Endodermal cell (in vitro differentiated cells): ENCODE results near the gene C1orf21. TPM values are rescaled to one million over a fixed set of nuclear protein-coding genes. Genes with fewer than 3 reads are reported as not detected.

Experiments used
- DNase-seq: peaks from one replicate; pipeline ENCODE4 v3.0.0-alpha.2; 2017
- H3K27ac ChIP-seq: 2 replicates; pipeline ENCODE4 v1.5.1; 2013; ENCODE audit warnings: mild to moderate bottlenecking, low read depth, low read length, moderate library complexity
- H3K27me3 ChIP-seq: 2 replicates; pipeline ENCODE4 v1.6.1; 2013; ENCODE audit warnings: mild to moderate bottlenecking, low read length, moderate library complexity; ENCODE audit not compliant: insufficient read depth, control insufficient read depth, poor library complexity, severe bottlenecking
- H3K36me3 ChIP-seq: 2 replicates; pipeline ENCODE4 v1.7.0; 2013; ENCODE audit warnings: mild to moderate bottlenecking, low read length, moderate library complexity; ENCODE audit not compliant: control insufficient read depth, insufficient read depth
- H3K4me1 ChIP-seq: one replicate; pipeline ENCODE4 v1.7.0; 2013; ENCODE audit warnings: low read length; ENCODE audit not compliant: control insufficient read depth, insufficient read depth
- H3K4me3 ChIP-seq: 2 replicates; pipeline ENCODE4 v1.5.1; 2013; ENCODE audit warnings: mild to moderate bottlenecking, low read length, moderate library complexity
- H3K9ac ChIP-seq: 2 replicates; pipeline ENCODE4 v1.6.1; 2013; ENCODE audit warnings: mild to moderate bottlenecking, low read length, moderate library complexity; ENCODE audit not compliant: poor library complexity, severe bottlenecking; ENCODE audit errors: extremely low read depth
- H3K9me3 ChIP-seq: 2 replicates; pipeline ENCODE4 v1.6.1; 2013; ENCODE audit warnings: mild to moderate bottlenecking, low read length, moderate library complexity; ENCODE audit not compliant: control insufficient read depth
- H3K27ac Mint-ChIP-seq: 2 replicates; pipeline ENCODE4 v1.8.0; 2020; ENCODE audit warnings: mixed read lengths
- H3K27me3 Mint-ChIP-seq: 2 replicates; pipeline ENCODE4 v1.8.0; 2021; ENCODE audit warnings: mild to moderate bottlenecking, mixed read lengths; ENCODE audit not compliant: insufficient read depth
- H3K36me3 Mint-ChIP-seq: 2 replicates; pipeline ENCODE4 v1.8.0; 2020; ENCODE audit warnings: low read depth, mixed read lengths
- H3K4me1 Mint-ChIP-seq: 2 replicates; pipeline ENCODE4 v1.8.0; 2020; ENCODE audit warnings: mixed read lengths
- H3K4me3 Mint-ChIP-seq: 2 replicates; pipeline ENCODE4 v1.8.0; 2020; ENCODE audit warnings: mild to moderate bottlenecking, moderate library complexity, mixed read lengths
- H3K9me3 Mint-ChIP-seq: 2 replicates; pipeline ENCODE4 v1.8.0; 2020; ENCODE audit warnings: mild to moderate bottlenecking, mixed read lengths
- WGBS, 2 experiments: methylation state at CpG; one replicate each; pipeline versions ENCODE4 v1.1.5 to v1.1.7; 2013; ENCODE audit warnings: missing lambda C conversion rate in 2 of 2, mixed read lengths in 1 of 2; ENCODE audit not compliant: insufficient coverage in 1 of 2, insufficient read length in 1 of 2; 5-methylcytosine and 5-hydroxymethylcytosine counted together
- total RNA-seq, 2 donors: library from RNA; stranded (reverse); fragmentation: NEBNext Ultra II Directional in 1 of 2; extraction: Animal tissue kit (Norgen Biotek cat#: 25700) in 1 of 2; gene quantifications; 2 replicates in 1 of 2; 3 replicates in 1 of 2; pipeline ENCODE4 v1.2.1, GENCODE V29; 2021
- TF ChIP-seq, protein P1 (sequence below): fragments of 200-600 bp; sonication (generic); conservative IDR thresholded peaks from 2 replicates; pipeline ENCODE4 v1.5.0; 2021; ENCODE audit warnings: antibody characterized with exemption, mild to moderate bottlenecking

C1orf21 gene
- total RNA-seq, 2 donors from 2014 or later: 9.1 to 10.2 TPM

DNA sequence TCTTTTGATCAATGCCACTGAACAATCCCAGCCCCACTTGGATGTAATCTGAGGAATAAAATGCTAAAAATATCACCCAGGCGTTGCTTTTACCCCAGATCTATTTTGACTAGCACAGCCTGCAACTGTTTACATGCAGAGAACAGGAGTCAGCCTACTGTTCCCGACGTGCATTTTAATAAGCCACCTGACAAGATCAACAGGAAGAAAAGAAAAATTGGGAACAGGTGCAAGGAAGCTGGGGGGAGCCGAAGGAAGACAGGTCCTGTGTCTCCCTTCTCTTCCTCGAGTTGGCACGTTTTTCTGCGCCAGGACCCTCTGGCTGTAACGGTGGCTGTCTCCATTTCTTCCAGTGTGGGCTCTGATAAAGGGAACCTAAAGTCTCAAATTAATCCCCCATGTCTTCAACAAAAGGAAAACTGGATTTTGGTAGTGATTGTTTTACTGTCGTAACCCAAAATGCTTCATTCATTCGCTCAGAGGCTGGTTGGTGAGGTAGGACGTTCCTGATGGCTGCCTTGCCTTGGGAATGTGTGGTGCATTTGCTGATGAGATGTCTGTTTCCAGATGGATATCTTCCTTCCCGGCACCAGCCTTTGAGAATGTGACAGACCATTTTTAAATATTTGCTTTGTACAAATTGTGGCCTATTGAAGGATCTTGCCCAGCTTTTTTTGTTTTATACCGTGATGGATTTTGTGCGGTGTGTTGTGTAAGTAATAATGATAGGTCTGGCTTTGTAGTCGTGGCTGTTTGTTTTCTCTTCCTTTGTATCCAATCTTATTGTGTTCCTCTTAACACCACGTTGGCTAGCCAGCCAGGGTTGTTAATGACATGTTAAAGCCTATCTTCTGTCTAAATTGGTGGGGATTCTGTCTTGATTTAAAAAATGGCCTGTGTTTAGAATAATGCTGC is 117.5 kb downstream of the C1orf21 start:
- peak overlapping the region; percentile 44 for H3K27ac ChIP-seq
- peak overlapping the region; percentile 36 for H3K27ac Mint-ChIP-seq
- H3K27me3 Mint-ChIP-seq: no peaks in the 10 kb centered on the region

DNA sequence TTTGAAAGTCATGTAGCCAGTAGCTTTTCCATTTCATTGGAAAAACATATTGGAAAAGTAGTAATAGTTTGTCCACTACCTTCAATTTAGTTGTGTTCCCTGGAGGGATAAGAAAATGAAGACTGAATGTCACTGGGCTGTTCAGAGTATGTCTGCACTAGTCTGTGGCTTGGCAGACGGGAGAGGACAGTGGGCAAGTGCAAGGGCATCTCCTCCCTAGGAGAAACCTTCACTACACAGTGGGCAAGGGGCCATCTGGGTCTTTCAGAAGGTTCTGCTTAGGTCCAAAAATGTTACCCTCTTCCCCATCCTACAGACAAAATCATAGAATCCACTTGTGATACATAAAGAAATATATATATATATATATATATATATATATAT is 118.1 kb downstream of the C1orf21 start:
- Mint-ChIP-seq H3K27me3 (no peaks in the 10 kb centered on the region), H3K4me3 (no peak overlapping the region), H3K9me3 (no peaks in the 10 kb centered on the region), H3K4me1 (peaks cover 33% of the 10 kb centered on the region), H3K36me3 (no peaks in the 10 kb centered on the region), H3K27ac (peak overlapping the region; percentile 36)
- WGBS, 2 experiments: 90% methylated on average over 1 of the region's 1 CpG; no CpG with 5 or more reads in 1 of the 2 experiments
- Histone ChIP-seq H3K36me3 (no peaks in the 10 kb centered on the region), H3K9ac (no peak overlapping the region), H3K27me3 (peaks cover 7% of the 10 kb centered on the region), H3K27ac (peak overlapping the region; percentile 44), H3K4me3 (no peak overlapping the region), H3K4me1 (peaks cover 20% of the 10 kb centered on the region), H3K9me3 (peaks cover 4% of the 10 kb centered on the region)
- TF ChIP-seq, protein P1, sequence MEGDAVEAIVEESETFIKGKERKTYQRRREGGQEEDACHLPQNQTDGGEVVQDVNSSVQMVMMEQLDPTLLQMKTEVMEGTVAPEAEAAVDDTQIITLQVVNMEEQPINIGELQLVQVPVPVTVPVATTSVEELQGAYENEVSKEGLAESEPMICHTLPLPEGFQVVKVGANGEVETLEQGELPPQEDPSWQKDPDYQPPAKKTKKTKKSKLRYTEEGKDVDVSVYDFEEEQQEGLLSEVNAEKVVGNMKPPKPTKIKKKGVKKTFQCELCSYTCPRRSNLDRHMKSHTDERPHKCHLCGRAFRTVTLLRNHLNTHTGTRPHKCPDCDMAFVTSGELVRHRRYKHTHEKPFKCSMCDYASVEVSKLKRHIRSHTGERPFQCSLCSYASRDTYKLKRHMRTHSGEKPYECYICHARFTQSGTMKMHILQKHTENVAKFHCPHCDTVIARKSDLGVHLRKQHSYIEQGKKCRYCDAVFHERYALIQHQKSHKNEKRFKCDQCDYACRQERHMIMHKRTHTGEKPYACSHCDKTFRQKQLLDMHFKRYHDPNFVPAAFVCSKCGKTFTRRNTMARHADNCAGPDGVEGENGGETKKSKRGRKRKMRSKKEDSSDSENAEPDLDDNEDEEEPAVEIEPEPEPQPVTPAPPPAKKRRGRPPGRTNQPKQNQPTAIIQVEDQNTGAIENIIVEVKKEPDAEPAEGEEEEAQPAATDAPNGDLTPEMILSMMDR: no peak
- no peak for DNase-seq

More for the DNA sequence above, 117.5 kb downstream of the C1orf21 start:
- H3K9ac ChIP-seq: peak overlapping the region; percentile 4
- peaks cover 4% of the 10 kb centered on the region for H3K9me3 ChIP-seq
- no peak for DNase-seq
- peaks cover 20% of the 10 kb centered on the region for H3K4me1 ChIP-seq
- Mint-ChIP-seq H3K36me3 (no peaks in the 10 kb centered on the region), H3K4me3 (no peak overlapping the region), H3K4me1 (peaks cover 33% of the 10 kb centered on the region), H3K9me3 (no peaks in the 10 kb centered on the region)
- peaks cover 7% of the 10 kb centered on the region for H3K27me3 ChIP-seq
- 66 to 77% methylated on average over 7 to 15 of the region's 16 CpGs for WGBS, 2 experiments
- TF ChIP-seq, protein P1: no peak
- H3K4me3 ChIP-seq: no peak overlapping the region
- no peaks in the 10 kb centered on the region for H3K36me3 ChIP-seq

DNA sequence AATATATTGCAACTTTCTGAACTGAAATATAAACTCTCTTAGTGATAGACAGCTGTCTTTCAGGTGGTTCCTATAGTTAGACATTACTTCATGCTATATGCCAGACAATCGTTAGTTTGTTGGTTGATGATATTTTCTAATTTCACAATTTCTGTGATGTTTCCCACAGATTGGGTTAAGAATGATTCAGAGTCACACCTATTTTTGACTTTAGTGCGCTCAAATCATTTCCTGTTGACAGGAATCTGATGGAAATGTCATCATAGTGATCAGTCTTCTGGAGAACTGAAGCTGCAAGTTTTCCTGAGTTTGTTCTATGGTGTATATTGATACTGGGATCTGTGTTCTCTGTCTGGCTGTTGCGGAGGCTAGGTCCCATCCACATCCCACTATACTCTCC is 119.7 kb downstream of the C1orf21 start:
- no peaks in the 10 kb centered on the region for H3K27me3 ChIP-seq

More for the DNA sequence above, 119.7 kb downstream of the C1orf21 start:
- TF ChIP-seq, protein P1: no peak
- no peak for DNase-seq
- no peak overlapping the region for H3K4me3 ChIP-seq
- H3K36me3 ChIP-seq: peaks cover 6% of the 10 kb centered on the region
- H3K27ac ChIP-seq: no peak overlapping the region
- no peaks in the 10 kb centered on the region for H3K9me3 Mint-ChIP-seq
- H3K4me1 ChIP-seq: peaks cover 15% of the 10 kb centered on the region
- H3K9ac ChIP-seq: no peak overlapping the region
- H3K4me3 Mint-ChIP-seq: no peak overlapping the region
- no peaks in the 10 kb centered on the region for H3K27me3 Mint-ChIP-seq
- H3K27ac Mint-ChIP-seq: no peak overlapping the region
- H3K36me3 Mint-ChIP-seq: no peaks in the 10 kb centered on the region
- peaks cover 33% of the 10 kb centered on the region for H3K4me1 Mint-ChIP-seq
- H3K9me3 ChIP-seq: peaks cover 4% of the 10 kb centered on the region
- 99 to 100% methylated on average over 1 to 2 of the region's 3 CpGs for WGBS, 2 experiments
